ENCODE data around the gene GPT2. TPM values are rescaled to one million over a fixed set of nuclear protein-coding genes. Genes with fewer than 3 reads are reported as not detected.
A peak's percentile ranks its signal among the peaks of the same experiment; 100 is the strongest.

Gene GPT2
- total RNA-seq, 4 donors from 2014 or later, result 13.5 to 112 (median 55.7) TPM

- Histone ChIP-seq H3K4me3 (no peak overlapping the region), H3K4me1 (peaks cover 28 to 39% of the 10 kb centered on the region in 2 donors), H3K27me3 (no peaks in the 10 kb centered on the region), H3K9me3 (no peaks in the 10 kb centered on the region), H3K36me3 (no peaks in the 10 kb centered on the region), H3K27ac (peak overlapping the region; percentile 48 to 63 (median 56))
- intact Hi-C loops (cut with DNase I; ENCODE audit: low total_unique reads), result loop anchor here (10.0 kb wide), 2 partner anchors 145 to 225 kb away; no protein-coding TSS in a partner anchor
- in situ Hi-C loops (cut with MboI; ENCODE audit: low sequenced_read_pairs in 4 of 4), result loop anchor here in 3 of 4 donors (5.0 to 25.0 kb wide), 4 partner anchors 42 to 237 kb away; no protein-coding TSS in a partner anchor
- DNase-seq, result no peak
- ATAC-seq, result no peak
- TF ChIP-seq POLR2A (IDR thresholded peaks at IDR 0.05), result no peak
- no peak for TF ChIP-seq CTCF (IDR thresholded peaks at IDR 0.05 in 4 of 5, conservative IDR thresholded peaks at IDR 0.05 in 1 of 5)
Observed at GRCh38 chr16:46899443-46900143, 15.4 kb downstream of the GPT2 start.

- DNase-seq (no peak), ATAC-seq (no peak)
- in situ Hi-C loops (cut with MboI; ENCODE audit: low sequenced_read_pairs in 4 of 4) (loop anchor here in 3 of 4 donors (5.0 to 25.0 kb wide), 4 partner anchors 43 to 238 kb away; no protein-coding TSS in a partner anchor), intact Hi-C loops (cut with DNase I; ENCODE audit: low total_unique reads) (loop anchor here (10.0 kb wide), 1 partner anchor 226 kb away; no protein-coding TSS in a partner anchor)
- no peak for TF ChIP-seq POLR2A (IDR thresholded peaks at IDR 0.05)
- no peak for TF ChIP-seq CTCF (IDR thresholded peaks at IDR 0.05 in 4 of 5, conservative IDR thresholded peaks at IDR 0.05 in 1 of 5)
- no peaks in the 10 kb centered on the region for H3K9me3 ChIP-seq
- no peaks in the 10 kb centered on the region for H3K27me3 ChIP-seq
- peaks cover 26 to 28% of the 10 kb centered on the region in 2 donors for H3K4me1 ChIP-seq
- no peak overlapping the region for H3K4me3 ChIP-seq
- no peak overlapping the region for H3K27ac ChIP-seq
- no peaks in the 10 kb centered on the region for H3K36me3 ChIP-seq
Observed at GRCh38 chr16:46900455-46901235, 16.5 kb downstream of the GPT2 start.

- H3K4me1 ChIP-seq, result peaks cover 15 to 18% of the 10 kb centered on the region in 2 donors
- in situ Hi-C loops (cut with MboI; ENCODE audit: low sequenced_read_pairs in 4 of 4), result loop anchor here in 3 of 4 donors (5.0 to 25.0 kb wide), 4 partner anchors 44 to 239 kb away; no protein-coding TSS in a partner anchor
- no peak overlapping the region for H3K4me3 ChIP-seq
- H3K27ac ChIP-seq, result peak overlapping the region in 1 of 4 donors; percentile 24
- no peaks in the 10 kb centered on the region for H3K9me3 ChIP-seq
- ATAC-seq (no peak), DNase-seq (no peak)
- H3K27me3 ChIP-seq, result no peaks in the 10 kb centered on the region
- intact Hi-C loops (cut with DNase I; ENCODE audit: low total_unique reads), result loop anchor here (10.0 kb wide), 1 partner anchor 227 kb away; no protein-coding TSS in a partner anchor
- H3K36me3 ChIP-seq, result no peaks in the 10 kb centered on the region
- TF ChIP-seq POLR2A (IDR thresholded peaks at IDR 0.05) (no peak), CTCF (IDR thresholded peaks at IDR 0.05 in 4 of 5, conservative IDR thresholded peaks at IDR 0.05 in 1 of 5) (no peak)
Observed at GRCh38 chr16:46901709-46902108, 17.5 kb downstream of the GPT2 start.

GRCh38 chr16:46903255-46903905, 19.2 kb downstream of the GPT2 start:
- Histone ChIP-seq H3K27me3 (no peaks in the 10 kb centered on the region), H3K4me1 (peaks cover 12% of the 10 kb centered on the region in 2 donors), H3K36me3 (no peaks in the 10 kb centered on the region), H3K9me3 (no peaks in the 10 kb centered on the region), H3K4me3 (no peak overlapping the region), H3K27ac (no peak overlapping the region)
- DNase-seq, result no peak
- in situ Hi-C loops (cut with MboI; ENCODE audit: low sequenced_read_pairs in 4 of 4) (loop anchor here in 3 of 4 donors (5.0 to 25.0 kb wide), 4 partner anchors 46 to 241 kb away; no protein-coding TSS in a partner anchor), intact Hi-C loops (cut with DNase I; ENCODE audit: low total_unique reads) (loop anchor here (10.0 kb wide), 1 partner anchor 229 kb away; no protein-coding TSS in a partner anchor)
- ATAC-seq, result no peak
- TF ChIP-seq CTCF (IDR thresholded peaks at IDR 0.05 in 4 of 5, conservative IDR thresholded peaks at IDR 0.05 in 1 of 5) (no peak), POLR2A (IDR thresholded peaks at IDR 0.05) (no peak)
